Measurements from ENCODE around the gene BAG2.

Gene BAG2

GRCh38 chr6:57224769-57225515, 52.8 kb downstream of the BAG2 start:
- DNase-seq = no peak

- no peak for DNase-seq
Measured at GRCh38 chr6:57226221-57226620, 54.1 kb downstream of the BAG2 start.

All from DMS 273 treated with DMSO at 0.1 percent for 48 hours (cell line).